Urothelium cell line (cell line): ENCODE results near the gene ITPKA.
A peak's percentile ranks its signal among the peaks of the same experiment; 100 is the strongest.

Experiments used
- DNase-seq: peaks from one replicate; pipeline ENCODE4 v3.0.0; 2011; ENCODE audit warnings: low spot score, mixed read lengths
- FAIRE-seq: peaks from 2 replicates; lab custom pipeline; 2011; peaks lifted over from hg19 to GRCh38; lab: Jason Lieb, UNC

ITPKA gene

DNA sequence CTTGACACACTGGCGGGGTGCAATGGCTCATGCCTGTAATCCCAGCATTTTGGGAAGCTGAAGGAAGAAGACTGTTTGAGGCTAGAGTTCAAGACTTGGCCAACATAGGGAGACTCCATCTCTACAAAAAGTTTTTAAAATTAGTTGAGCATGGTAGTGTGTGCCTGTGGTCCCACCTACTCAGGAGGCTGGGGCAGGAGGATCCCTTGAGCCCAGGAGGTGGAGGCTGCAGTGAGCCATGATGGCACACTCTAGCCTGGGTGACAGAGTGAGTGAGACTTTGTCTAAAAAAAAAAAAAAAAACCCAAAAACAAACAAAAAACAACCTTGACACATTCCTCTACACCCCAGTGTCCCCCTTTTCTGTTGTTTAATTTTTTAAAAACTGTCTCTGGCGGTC, 4.0 kb upstream of the ITPKA start:
- FAIRE-seq (no peak), DNase-seq (no peak)

DNA sequence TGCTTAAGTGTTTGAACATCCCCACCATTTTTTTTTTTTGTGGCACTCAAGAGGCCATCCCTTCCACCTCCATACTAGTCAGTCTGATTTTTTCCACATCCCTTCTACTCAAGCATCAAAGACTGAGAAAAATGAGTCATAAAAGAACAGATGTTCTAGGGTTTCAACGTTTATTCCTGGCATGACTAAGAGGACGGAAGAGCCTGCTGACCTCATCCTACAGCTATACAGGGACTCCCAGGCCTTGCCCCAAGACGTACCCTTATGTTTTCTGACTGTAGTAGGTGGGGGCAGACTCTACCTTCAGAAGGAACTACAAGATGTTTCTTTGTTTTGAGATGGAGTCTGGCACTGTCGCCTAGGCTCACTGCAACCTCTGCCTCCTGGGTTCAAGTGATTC, 3.3 kb upstream of the ITPKA start:
- peak; percentile 89 for DNase-seq
- FAIRE-seq, result no peak

DNA sequence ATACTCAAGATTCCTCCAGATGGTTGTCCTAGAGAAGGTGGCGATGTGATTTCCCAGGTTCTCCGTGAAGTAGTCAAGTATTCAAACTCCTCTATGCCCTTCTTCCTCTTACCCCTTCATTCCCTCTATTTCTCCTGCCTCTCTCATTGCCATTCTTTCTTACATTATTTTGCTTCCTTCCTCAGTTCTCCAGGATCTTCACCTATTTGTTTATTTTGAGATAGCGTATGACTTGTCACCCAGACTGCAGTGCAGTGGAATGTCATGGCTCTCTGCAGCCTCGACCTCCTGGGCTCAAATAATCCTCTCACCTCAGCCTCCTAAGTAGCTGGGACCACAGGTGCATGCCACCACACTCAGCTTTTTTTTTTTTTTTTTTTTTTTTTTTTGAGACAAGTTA, 1.8 kb upstream of the ITPKA start:
- DNase-seq (no peak), FAIRE-seq (no peak)

DNA sequence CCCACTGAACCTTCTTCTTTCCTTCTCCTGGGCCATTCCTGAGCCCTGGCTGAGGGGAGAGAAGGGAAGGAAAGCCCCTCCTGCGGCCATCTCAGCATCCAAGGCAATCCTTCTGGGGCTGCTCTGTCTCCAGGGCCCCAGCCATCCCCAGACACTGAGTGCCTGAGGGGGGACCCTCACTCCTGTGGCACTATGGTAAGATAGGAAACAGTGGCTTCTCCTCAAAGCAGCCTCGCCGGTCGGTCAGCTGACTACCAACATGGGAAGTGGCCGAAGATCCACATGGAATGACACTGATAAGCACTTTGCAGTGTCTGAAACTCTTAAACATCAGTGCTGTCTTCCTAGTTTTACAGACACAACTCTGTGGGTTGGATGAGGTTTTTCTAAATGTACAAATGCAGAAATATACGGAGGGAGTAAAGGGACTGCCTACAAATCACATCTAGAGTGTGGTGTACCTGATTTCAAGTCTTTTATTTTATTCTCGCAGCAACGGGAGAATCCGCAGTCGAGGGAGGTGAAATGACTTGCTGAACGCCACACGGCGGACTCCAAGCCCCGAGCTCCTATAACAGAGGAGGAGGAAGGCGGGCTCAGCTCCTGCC, 973 bp upstream of the ITPKA start:
- DNase-seq, result no peak

DNA sequence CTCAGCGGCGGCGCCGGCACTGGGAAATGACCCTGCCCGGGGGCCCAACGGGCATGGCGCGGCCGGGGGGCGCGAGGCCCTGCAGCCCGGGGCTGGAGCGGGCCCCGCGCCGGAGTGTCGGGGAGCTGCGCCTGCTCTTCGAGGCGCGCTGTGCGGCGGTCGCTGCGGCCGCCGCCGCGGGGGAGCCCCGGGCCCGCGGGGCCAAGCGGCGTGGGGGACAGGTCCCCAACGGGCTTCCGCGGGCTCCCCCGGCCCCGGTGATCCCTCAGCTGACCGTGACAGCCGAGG, 172 bp downstream of the ITPKA start:
- FAIRE-seq (no peak), DNase-seq (no peak)

More for the DNA sequence above, 973 bp upstream of the ITPKA start:
- no peak for FAIRE-seq

DNA sequence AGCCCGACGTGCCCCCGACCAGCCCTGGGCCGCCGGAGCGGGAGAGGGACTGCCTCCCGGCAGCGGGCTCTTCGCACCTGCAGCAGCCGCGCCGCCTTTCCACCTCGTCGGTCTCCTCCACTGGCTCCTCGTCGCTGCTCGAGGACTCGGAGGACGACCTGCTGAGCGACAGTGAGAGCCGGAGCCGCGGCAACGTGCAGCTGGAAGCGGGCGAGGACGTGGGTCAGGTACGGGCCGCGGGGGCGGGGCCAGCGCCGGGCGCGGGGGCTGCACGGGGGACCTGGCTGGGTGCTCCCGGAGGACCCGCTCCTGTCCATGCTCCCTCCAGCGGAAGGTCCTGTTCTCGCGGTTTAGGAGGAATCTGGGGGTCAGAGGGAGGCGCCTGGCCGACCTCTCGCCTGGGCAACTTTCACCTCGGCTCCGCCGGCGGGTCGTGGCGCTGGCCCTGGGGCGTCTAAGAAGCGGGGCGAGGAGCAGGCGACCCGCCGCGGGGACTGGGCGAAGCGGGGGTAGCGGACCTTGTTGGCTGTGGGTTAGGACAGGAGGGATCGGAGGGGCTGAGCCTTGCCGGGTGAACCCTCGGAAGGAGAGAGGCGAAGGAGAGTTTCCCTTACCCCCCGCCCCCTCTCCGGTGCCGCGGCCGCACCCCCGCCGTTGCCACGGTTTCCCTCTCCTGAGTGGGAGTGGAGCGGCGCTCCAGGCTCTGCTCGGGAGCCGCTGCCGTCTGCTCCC, 682 bp downstream of the ITPKA start:
- no peak for FAIRE-seq
- peak; percentile 60 for DNase-seq

DNA sequence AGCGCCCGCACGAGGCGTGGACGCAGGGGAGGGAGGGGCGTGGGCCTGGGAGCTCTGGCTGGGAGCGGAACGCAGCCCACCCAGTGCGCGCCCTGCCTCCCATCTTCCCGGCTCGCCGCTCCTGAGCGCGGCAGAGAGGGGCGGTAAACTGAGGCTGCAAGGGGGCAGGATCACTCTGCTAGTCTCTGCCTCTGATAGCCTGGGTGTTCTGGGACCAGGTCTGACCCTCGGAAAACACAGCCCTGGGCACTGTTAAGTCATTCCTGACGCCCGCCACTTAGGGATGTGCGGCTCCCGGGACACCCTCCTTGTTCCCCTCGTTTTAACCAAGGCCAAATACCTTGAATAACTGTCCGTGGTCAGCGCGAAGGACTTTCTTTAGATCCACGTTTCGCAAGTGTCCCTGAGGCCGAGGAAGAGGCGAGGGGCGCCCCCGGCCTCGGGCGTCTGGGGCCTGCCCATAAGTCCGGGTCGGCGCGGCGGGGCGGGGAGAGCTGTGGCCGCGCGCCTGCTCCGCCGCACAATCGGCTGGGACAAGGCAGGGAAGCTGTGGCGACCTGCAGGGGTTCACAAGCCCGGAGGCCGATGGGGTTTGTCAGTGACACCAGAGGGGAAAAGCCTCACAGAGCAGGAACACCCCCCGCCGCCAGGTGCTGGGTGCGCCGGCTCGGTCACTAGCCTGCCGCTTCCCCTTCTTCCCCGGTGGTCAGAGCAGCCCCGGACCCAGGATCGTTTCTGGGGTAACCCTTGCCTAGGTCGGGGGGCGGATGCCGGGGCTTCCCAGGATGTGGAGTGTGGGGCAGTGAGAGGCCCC, 1.5 kb downstream of the ITPKA start:
- FAIRE-seq, result no peak
- DNase-seq, result no peak

DNA sequence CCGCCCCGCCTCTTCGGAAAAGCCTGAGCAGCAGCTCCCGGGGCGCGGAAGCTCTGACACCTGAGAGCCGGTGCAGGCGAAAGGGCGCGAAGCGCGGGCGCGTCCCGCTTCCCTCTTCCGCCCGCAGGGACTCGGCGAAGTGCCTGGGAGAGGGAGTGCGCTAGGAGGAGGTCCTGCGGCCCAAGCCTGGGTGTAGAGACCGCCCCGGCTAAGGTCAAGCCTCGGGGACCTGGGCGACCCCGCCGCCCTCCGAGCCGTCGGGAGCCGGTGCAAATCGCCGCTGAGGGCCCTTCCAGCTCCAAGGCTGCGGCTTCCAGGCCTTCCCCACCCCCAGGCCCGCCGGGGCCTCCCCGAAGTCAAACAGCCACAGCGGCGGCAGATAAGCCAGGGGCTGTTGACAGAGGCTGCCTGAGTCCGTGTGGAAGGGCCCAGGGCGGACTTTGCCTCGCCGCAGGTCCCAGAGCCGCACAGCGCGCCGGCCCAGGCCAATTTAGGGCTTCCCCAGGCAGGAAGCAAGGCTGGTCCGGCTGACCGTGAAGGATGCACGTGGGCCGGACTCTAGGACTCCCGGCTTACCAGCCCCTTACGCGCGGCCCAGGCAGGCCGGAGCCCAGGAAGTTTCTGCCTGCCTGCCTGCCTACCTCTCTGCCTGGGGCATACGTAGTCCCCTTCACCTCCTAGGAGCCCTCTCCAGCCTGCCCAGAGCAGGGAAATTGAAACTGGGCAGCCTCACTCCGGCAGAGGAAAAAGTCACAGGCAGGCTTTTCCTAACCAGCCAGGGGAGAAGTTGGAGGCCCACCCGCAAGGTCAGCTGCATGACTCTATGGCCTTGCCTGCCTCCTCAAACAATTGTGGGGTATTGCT, 2.3 kb downstream of the ITPKA start:
- FAIRE-seq, result no peak
- no peak for DNase-seq

DNA sequence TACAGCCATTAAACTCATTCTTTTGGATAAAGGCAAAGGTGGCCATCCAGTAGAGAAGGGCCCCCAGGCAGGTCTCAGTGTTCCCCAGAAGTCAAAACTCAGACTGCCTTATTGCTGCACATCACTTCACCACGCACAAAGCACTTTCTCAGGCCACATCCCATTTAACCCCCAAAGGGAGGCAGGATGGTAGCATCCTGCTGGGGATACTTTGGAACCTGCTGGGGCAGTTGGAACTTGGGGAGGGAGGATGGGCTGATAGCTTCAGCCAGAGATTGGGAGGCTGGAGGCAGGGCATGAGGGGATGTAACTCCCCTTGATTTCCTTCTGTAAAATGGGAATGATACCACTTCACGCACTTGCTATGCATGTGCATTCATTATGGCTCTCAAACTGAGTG, 5.0 kb downstream of the ITPKA start:
- DNase-seq, result no peak
- FAIRE-seq, result no peak

DNA sequence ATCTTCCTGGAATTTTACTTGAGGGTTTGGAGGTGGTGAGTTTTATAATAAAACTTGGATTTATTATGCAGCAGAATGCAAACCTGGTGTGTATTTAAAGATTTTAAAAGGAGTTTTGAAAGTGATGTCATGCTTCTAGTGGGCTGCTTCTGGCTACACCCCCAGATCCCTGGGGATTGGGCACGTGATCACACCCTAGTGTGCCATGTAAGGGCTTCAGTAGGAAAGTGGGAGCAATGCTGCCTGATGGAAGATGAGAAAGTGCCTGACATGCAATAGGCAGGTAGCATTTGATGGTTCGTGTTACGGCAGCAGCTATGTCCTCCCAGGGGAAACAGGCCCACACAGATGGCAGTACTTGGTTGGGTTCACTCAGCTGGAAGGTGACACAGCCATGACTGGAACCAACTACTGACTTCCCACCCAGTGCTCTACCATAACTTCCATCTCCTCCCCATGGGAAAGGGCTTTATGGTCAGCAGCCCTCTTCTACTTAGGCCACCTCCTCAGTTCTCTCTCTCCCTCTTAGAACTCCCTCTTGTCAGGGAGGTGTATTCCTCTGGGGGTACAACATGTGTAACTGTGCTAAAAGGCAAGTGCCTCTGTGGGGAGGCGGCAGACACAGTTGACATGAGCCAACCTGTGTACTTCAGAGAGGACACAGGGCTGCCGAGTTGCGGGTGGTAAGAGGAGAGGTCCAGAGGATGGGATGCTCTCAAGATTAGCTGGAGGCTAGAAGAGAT, 5.6 kb downstream of the ITPKA start:
- DNase-seq (no peak), FAIRE-seq (no peak)

DNA sequence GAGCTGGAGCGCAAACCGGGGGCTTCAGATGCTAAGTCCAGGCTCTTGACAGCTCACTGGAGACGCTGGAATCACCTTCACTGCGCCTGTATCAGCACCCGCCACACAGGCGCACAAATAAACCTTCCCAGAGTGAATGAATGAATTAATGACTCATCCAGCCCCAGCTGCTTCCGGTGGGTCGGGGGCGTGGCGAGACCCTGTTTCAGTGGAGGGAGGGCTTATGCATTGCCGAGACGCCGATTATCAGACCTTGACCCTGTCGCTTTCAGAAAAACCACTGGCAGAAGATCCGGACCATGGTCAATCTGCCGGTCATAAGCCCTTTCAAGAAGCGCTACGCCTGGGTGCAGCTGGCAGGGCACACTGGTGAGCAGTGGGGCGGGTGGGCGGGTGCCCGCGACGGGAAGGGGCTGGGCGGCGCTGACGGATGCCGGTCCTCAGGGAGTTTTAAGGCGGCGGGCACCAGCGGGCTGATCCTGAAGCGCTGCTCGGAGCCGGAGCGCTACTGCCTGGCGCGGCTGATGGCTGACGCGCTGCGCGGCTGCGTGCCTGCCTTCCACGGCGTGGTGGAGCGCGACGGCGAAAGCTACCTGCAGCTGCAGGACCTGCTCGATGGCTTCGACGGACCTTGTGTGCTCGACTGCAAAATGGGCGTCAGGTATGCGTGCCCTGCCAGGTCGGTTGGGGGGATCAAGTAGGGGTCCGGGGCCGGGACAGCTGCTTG, 7.7 kb downstream of the ITPKA start:
- FAIRE-seq (no peak), DNase-seq (no peak)

DNA sequence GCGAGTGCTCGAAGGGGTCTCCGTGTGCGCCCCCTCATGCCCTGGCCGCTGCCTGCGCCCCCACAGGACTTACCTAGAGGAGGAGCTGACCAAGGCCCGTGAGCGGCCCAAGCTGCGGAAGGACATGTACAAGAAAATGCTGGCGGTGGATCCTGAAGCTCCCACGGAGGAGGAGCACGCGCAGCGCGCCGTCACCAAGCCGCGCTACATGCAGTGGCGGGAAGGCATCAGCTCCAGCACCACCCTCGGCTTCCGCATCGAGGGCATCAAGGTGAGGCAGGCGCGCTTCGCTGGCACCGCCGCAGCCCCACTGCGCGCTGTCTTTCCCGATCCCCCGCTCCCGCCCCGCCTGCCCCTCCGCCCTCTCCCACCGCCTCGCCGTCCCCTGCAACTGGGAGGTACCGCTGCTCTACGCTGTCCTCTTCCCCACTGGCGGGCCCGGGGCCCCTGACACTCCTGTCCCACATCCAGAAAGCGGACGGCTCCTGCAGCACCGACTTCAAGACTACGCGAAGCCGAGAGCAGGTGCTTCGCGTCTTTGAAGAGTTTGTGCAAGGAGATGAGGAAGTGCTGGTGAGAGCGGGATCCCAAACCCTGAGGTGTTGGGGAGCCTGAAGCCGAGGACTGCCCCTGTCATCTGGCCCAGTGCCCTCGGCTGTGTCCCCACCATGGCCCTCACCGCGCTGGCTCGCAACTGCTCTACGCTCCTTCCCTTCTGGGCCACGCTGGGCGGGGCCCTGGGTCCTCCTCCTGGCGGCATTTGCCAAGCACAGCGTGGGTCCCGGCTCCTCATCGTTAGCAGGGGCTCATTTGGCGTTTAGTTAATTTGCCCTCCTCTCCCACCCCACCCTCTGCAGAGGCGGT, 8.5 kb downstream of the ITPKA start:
- DNase-seq, result no peak
- FAIRE-seq, result no peak

DNA sequence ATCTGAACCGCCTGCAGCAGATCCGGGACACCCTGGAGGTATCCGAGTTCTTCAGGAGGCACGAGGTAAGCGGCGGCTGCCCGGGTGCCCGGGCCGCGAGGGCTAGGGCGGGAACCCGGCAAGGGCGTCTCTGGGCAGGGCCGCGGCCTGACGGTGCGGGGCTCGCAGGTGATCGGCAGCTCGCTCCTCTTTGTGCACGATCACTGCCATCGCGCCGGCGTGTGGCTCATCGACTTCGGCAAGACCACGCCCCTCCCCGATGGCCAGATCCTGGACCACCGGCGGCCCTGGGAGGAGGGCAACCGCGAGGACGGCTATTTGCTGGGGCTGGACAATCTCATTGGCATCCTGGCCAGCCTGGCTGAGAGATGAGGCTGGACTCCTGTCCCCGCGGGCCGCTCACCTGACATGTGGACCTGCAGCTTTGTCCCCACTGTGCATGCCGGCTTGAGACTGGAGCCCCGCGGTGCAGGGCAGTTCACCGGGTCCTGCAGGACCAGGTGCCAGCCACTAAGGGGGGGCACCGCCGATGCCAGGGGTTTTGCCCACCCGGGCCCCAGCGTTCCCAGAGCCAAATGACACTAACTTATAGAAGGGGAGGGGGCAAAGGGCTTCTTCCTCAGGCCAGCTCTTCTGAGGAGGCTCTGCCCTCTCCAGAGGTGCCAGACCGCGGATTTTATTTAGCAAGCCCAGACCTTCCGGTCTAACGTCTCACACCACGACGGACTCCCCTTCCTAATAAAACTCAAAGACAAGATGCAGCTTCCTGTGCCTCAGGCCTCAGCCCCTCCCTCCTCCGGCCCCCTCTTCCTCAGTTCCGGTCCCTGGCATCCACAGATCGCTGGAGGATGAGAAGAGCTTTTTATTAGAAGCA, 9.4 kb downstream of the ITPKA start:
- no peak for DNase-seq
- no peak for FAIRE-seq

DNA sequence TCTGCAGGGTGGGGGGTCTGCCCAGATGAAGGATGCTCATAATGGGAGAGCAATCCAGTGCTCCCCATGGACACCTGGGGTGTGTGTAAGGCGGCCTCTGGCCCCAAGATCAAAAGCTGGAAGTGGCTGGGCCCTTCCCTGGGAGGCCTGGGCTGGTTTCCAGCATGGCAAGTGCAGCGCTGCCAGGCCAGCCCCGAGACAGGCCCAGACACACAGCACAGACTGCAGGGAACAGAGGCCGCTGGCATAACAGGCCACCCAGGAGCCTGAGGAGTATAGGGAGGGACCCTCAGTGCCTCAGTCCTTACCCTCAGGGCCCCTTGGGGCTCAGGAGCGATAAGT, 10.0 kb downstream of the ITPKA start:
- FAIRE-seq (no peak), DNase-seq (no peak)

DNA sequence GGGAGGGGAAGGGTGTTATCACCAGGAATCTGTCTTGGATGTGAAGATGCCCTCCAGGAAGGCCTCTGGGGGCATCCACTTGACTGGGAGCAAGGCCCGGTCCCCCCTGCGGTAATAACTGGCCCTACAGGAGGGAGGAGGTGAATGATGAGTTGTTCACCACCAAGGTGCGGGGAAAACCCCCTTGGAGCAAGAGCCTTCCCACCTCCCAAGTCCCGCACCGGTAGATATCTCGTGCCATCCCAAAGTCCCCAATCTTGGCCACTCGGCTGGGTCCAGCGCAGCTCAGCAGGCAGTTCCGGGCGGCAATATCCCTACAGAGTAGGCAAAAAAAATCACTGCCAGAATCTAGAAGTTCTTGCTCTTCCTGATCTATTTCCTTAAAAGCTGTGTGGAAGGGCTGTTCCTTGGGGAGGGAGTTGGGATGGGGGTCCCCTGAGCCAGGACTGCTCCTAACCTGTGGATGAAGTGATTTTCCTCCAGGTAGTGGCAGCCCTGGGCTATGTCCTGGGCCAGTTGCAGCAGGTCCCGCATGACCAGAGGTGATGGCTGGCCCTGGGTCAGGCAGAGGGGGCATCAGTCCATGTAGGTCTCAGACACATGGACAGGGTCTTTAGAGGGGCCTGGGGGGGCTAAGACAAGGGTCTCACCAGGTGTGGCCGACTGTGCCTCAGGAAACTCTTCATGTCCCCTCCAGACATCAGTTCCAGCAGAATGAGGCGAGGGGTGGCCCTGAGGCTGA, 11.2 kb downstream of the ITPKA start:
- DNase-seq (no peak), FAIRE-seq (no peak)

DNA sequence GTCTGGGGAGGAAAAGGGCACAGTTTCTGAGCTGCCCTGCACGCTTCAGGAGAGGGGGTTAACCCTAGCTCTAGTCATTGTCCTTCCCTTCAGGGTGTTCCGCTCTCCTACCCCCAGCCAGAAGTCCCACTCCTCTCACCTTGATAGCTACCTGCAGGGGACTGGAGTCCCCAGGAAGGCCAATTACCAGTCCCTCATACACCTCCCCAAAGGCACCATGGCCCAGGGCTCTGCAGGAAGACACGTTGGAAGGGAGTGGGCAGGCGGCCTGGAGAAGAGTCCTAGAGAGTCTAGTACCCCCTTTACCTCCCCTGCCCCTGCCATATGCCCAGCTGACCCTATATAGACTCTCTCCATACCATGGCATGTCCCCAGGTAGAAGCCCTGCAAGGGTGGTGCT, 12.1 kb downstream of the ITPKA start:
- no peak for FAIRE-seq
- no peak for DNase-seq

DNA sequence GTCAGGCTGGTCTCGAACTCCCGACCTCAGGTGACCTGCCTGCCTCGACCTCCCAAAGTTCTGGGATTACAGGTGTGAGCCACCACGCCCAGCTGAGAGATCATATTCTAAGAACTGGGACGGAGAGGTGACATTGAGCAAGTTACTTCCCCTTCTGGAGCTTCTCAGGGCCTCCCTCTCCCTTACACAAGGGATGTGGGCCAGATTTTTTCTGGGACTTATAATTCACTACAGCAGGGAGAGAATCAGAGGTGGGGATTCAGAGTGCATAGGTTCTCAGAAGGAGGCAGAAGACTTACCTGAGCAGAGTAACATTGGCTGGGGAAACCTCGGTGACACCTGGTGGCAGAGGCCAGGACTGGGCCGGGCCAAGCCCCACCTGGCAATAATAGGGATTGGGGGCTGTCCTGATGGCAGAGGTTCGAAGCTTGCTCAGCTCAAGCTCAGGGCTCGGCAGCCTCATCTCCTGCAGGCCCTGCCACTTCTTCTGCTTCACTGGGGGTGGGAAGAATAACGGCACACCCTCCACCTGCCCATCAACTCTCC, 13.2 kb downstream of the ITPKA start:
- FAIRE-seq (no peak), DNase-seq (no peak)
